Neural progenitor cell (in vitro differentiated cells): ENCODE data around the gene PHLDB2. TPM values are rescaled to one million over a fixed set of nuclear protein-coding genes. Genes with fewer than 3 reads are reported as not detected.

Source experiments
- DNase-seq: peaks from one replicate; pipeline ENCODE4 v3.0.0-alpha.2; 2016; ENCODE audit warnings: low spot score
- H2AFZ ChIP-seq: fragments of 200-600 bp; sonication (generic); replicated peaks from 2 replicates; pipeline ENCODE4 v1.6.1; 2016; ENCODE audit warnings: antibody characterized with exemption
- H3F3A ChIP-seq: fragments of 200-600 bp; sonication (generic); 2 replicates; pipeline ENCODE4 v1.6.1; 2016; ENCODE audit warnings: antibody characterized with exemption, low read depth
- H3K27ac ChIP-seq: fragments of 200-600 bp; sonication (generic); 2 replicates; pipeline ENCODE4 v1.5.1; 2016; ENCODE audit warnings: mild to moderate bottlenecking
- H3K27me3 ChIP-seq: fragments of 200-600 bp; sonication (generic); 2 replicates; pipeline ENCODE4 v1.6.1; 2016; ENCODE audit warnings: mild to moderate bottlenecking, moderate library complexity
- H3K36me3 ChIP-seq: fragments of 200-600 bp; sonication (generic); 2 replicates; pipeline ENCODE4 v1.5.1; 2016
- H3K4me1 ChIP-seq: fragments of 200-600 bp; sonication (generic); 2 replicates; pipeline ENCODE4 v1.6.1; 2016; ENCODE audit warnings: mixed run types
- H3K4me2 ChIP-seq: fragments of 200-600 bp; sonication (generic); 2 replicates; pipeline ENCODE4 v1.6.1; 2016
- H3K4me3 ChIP-seq: fragments of 200-600 bp; sonication (generic); 2 replicates; pipeline ENCODE4 v1.5.1; 2016
- H3K79me2 ChIP-seq: fragments of 200-600 bp; sonication (generic); 2 replicates; pipeline ENCODE4 v1.6.1; 2016; ENCODE audit warnings: low read depth
- H3K9ac ChIP-seq: fragments of 200-600 bp; sonication (generic); 2 replicates; pipeline ENCODE4 v1.6.1; 2016
- H3K9me3 ChIP-seq: fragments of 200-600 bp; sonication (generic); 2 replicates; pipeline ENCODE4 v1.5.1; 2016; ENCODE audit warnings: low read depth
- H4K20me1 ChIP-seq: fragments of 200-600 bp; sonication (generic); 2 replicates; pipeline ENCODE4 v1.6.1; 2016; ENCODE audit warnings: low read depth
- H3K27ac Mint-ChIP-seq: 3 replicates; pipeline ENCODE4 v1.8.0; 2021; ENCODE audit warnings: mixed read lengths
- H3K27me3 Mint-ChIP-seq: 2 replicates; pipeline ENCODE4 v1.8.0; 2022; ENCODE audit warnings: low read depth, mild to moderate bottlenecking, inconsistent platforms, moderate library complexity, mixed read lengths; ENCODE audit not compliant: insufficient read depth
- H3K36me3 Mint-ChIP-seq: 3 replicates; pipeline ENCODE4 v1.8.0; 2021; ENCODE audit warnings: mixed read lengths
- H3K4me1 Mint-ChIP-seq: 3 replicates; pipeline ENCODE4 v1.8.0; 2021; ENCODE audit warnings: mixed read lengths
- H3K4me3 Mint-ChIP-seq: 3 replicates; pipeline ENCODE4 v1.8.0; 2021; ENCODE audit warnings: mild to moderate bottlenecking, moderate library complexity, mixed read lengths
- H3K9me3 Mint-ChIP-seq: 3 replicates; pipeline ENCODE4 v1.8.0; 2020; ENCODE audit warnings: mixed read lengths
- CTCF ChIP-seq: fragments of 200-600 bp; sonication (generic); IDR thresholded peaks from 2 replicates; pipeline ENCODE4 v1.5.1; 2017; ENCODE audit warnings: antibody characterized with exemption, mild to moderate bottlenecking
- EZH2 ChIP-seq: fragments of 200-600 bp; sonication (generic); IDR thresholded peaks from 2 replicates; pipeline ENCODE4 v1.6.1; 2017; ENCODE audit warnings: antibody characterized with exemption, mild to moderate bottlenecking, moderate library complexity
- EZH2phosphoT487 ChIP-seq: fragments of 200-600 bp; sonication (generic); IDR thresholded peaks from 2 replicates; pipeline ENCODE4 v1.6.1; 2017; ENCODE audit warnings: antibody characterized with exemption
- total RNA-seq: library from RNA; depleted of rRNA; stranded (reverse); fragments of >200 nt; gene quantifications from 2 replicates; pipeline ENCODE4 v1.2.3, GENCODE V29; 2015; ENCODE audit warnings: low replicate concordance

PHLDB2 gene
- total RNA-seq, 1 donor from 2014 or later = 15.9 TPM

DNA sequence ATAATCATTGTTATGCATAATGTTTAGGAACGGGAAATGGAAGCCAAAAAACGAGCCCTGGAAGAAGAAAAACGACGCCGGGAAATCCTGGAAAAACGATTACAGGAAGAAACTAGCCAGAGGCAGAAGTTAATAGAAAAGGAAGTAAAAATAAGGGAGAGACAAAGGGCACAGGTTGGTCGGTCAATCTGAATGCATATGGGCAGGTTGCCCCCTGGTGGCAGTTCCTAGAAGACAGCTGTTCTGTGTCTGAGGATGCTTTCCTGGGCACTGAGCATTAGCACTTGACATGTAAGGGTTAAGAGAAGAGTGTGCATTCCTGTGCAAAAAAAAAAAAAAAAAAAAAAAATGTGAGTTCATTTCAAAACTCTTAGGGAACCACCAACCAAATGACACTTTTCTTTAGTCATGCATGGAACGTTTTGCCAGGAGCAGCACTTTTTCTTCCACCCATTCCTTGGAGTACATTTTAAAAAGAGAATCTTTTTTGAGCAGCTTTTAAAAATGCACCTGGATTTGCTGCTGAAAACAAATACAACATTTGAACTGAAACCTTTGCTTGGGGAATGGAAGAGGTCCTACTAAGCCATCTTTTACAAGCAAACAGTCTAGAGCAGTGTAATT is 108.7 kb downstream of the PHLDB2 start:
- peak; percentile 90 for DNase-seq
- peaks cover 12% of the 10 kb centered on the region for H3K36me3 Mint-ChIP-seq

GRCh38 chr3:111968319-111969054 is 109.4 kb downstream of the PHLDB2 start:
- Histone ChIP-seq H3K4me2 (no peak overlapping the region), H3K4me3 (no peak overlapping the region), H3K36me3 (no peaks in the 10 kb centered on the region), H3K4me1 (no peaks in the 10 kb centered on the region), H3F3A (no peaks in the 10 kb centered on the region), H3K9ac (no peak overlapping the region), H3K9me3 (no peaks in the 10 kb centered on the region), H3K27me3 (no peaks in the 10 kb centered on the region), H3K79me2 (no peaks in the 10 kb centered on the region), H2AFZ (no peak overlapping the region), H4K20me1 (no peaks in the 10 kb centered on the region), H3K27ac (no peak overlapping the region)
- DNase-seq = no peak
- H3K36me3 Mint-ChIP-seq = peaks cover 6% of the 10 kb centered on the region
- H3K4me1 Mint-ChIP-seq = peaks cover 21% of the 10 kb centered on the region
- no peak overlapping the region for H3K4me3 Mint-ChIP-seq
- H3K9me3 Mint-ChIP-seq = no peaks in the 10 kb centered on the region
- TF ChIP-seq EZH2phosphoT487 (no peak), CTCF (no peak), EZH2 (no peak)
- H3K27me3 Mint-ChIP-seq = no peaks in the 10 kb centered on the region
- H3K27ac Mint-ChIP-seq = no peak overlapping the region

More for the DNA sequence above, 108.7 kb downstream of the PHLDB2 start:
- H3K9ac ChIP-seq = no peak overlapping the region
- H3K4me2 ChIP-seq = no peak overlapping the region
- H3K27me3 Mint-ChIP-seq = no peaks in the 10 kb centered on the region
- no peak overlapping the region for H3K4me3 Mint-ChIP-seq
- no peaks in the 10 kb centered on the region for H3F3A ChIP-seq
- no peaks in the 10 kb centered on the region for H4K20me1 ChIP-seq
- H3K4me1 Mint-ChIP-seq = peaks cover 21% of the 10 kb centered on the region
- no peak overlapping the region for H2AFZ ChIP-seq
- no peaks in the 10 kb centered on the region for H3K9me3 Mint-ChIP-seq
- no peaks in the 10 kb centered on the region for H3K36me3 ChIP-seq
- TF ChIP-seq EZH2 (no peak), CTCF (peak; percentile 83)
- H3K27ac ChIP-seq = no peak overlapping the region
- H3K27me3 ChIP-seq = no peaks in the 10 kb centered on the region
- no peaks in the 10 kb centered on the region for H3K9me3 ChIP-seq
- H3K79me2 ChIP-seq = no peaks in the 10 kb centered on the region
- H3K27ac Mint-ChIP-seq = no peak overlapping the region
- H3K4me1 ChIP-seq = no peaks in the 10 kb centered on the region
- no peak overlapping the region for H3K4me3 ChIP-seq

DNA sequence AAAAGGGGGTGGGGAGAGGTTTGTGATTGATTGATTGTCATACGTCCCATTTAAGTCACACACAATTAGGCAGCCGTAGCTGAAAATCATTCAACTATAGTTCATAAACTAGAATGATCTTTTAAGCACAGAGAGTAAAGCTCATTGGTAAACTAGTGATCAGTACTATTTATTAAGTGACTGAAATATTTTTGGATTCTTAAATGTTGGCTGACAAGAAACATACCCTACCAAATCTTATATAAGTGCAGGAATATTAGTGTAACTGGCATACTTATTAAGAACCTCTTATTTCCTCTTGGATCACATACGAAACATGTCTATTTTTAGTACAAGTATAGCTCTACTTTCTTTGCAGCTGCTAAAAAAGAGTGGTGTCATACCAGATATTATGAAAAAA is 111.3 kb downstream of the PHLDB2 start:
- DNase-seq = no peak
- no peaks in the 10 kb centered on the region for H3K36me3 ChIP-seq
- H3F3A ChIP-seq = no peaks in the 10 kb centered on the region
- Mint-ChIP-seq H3K27me3 (no peaks in the 10 kb centered on the region), H3K4me1 (peaks cover 21% of the 10 kb centered on the region), H3K4me3 (no peak overlapping the region), H3K27ac (no peak overlapping the region), H3K36me3 (peaks cover 4% of the 10 kb centered on the region), H3K9me3 (no peaks in the 10 kb centered on the region)
- no peaks in the 10 kb centered on the region for H3K9me3 ChIP-seq
- no peak for TF ChIP-seq CTCF
- no peaks in the 10 kb centered on the region for H3K4me1 ChIP-seq
- H4K20me1 ChIP-seq = no peaks in the 10 kb centered on the region
- H3K27me3 ChIP-seq = no peaks in the 10 kb centered on the region
- no peak overlapping the region for H3K27ac ChIP-seq
- H3K9ac ChIP-seq = no peak overlapping the region
- no peak overlapping the region for H3K4me3 ChIP-seq
- H2AFZ ChIP-seq = no peak overlapping the region
- H3K79me2 ChIP-seq = no peaks in the 10 kb centered on the region
- no peak overlapping the region for H3K4me2 ChIP-seq
